Right cardiac atrium (tissue), 5 donors: ENCODE measurements around the gene CLMP. TPM values are rescaled to one million over a fixed set of nuclear protein-coding genes. Genes with fewer than 3 reads are reported as not detected.
"Not testable (repeated sequence)": the region's sequence is repeated elsewhere in the genome, so short reads cannot be mapped to it uniquely, and the experiment has no call there.

Source experiments
- ATAC-seq, 2 donors: fragments of 200-7000 bp; cut with Tn5 transposase; one replicate each; pipeline versions ENCODE4 v1.8.0 to v1.9.1; 2020; ENCODE audit warnings: moderate library complexity in 2 of 2, mild to moderate bottlenecking in 1 of 2
- DNase-seq, 3 donors: peaks; one replicate each; pipeline ENCODE4 v3.0.0-alpha.2; 2020
- H3K27ac ChIP-seq: one replicate; pipeline ENCODE4 v1.5.1; 2013; ENCODE audit warnings: mild to moderate bottlenecking, low read length, control low read depth, moderate library complexity
- H3K27me3 ChIP-seq: one replicate; pipeline ENCODE4 v1.6.1; 2013; ENCODE audit not compliant: control insufficient read depth, insufficient read depth
- H3K4me1 ChIP-seq: one replicate; pipeline ENCODE4 v1.6.1; 2013; ENCODE audit warnings: low read length; ENCODE audit not compliant: control insufficient read depth, insufficient read depth
- H3K4me3 ChIP-seq: one replicate; pipeline ENCODE4 v1.5.1; 2013; ENCODE audit warnings: low read length, control low read depth
- H3K9me3 ChIP-seq: one replicate; pipeline ENCODE4 v1.6.1; 2013; ENCODE audit warnings: low read length; ENCODE audit not compliant: control insufficient read depth
- WGBS: extraction: QIAGEN DNeasy Blood & Tissue Kit; methylation state at CpG from one replicate; pipeline ENCODE4 v1.1.7; 2013; 5-methylcytosine and 5-hydroxymethylcytosine counted together
- intact Hi-C, 4 donors: fragments of 100-400 bp; cut with DNase I; formaldehyde crosslinking; loops; one replicate each; pipeline versions ENCODE4 v1.11.0 to v1.14.0; 2022 to 2023
- polyA plus RNA-seq: library from polyadenylated mRNA; stranded (reverse); fragments of 200-250 nt; gene quantifications from one replicate; pipeline ENCODE4 v1.2.3, GENCODE V29; 2013
- total RNA-seq, 4 donors: library from RNA; stranded (reverse); fragmentation: NEBNext Ultra II Directional; extraction: Animal tissue kit (Norgen Biotek cat#: 25700); gene quantifications; one replicate each; pipeline ENCODE4 v1.2.1, GENCODE V29; 2021
- donor health status: healthy with polysubstance abuse.
- donor health status: DM: no; HTN: yes; CAD: no.
- donor health status: DM: no; HTN: no; CAD: no.
- donor health status: DM: no; HTN: yes; CAD: no; lungs with severe emphysema.
- donor health status: DM: yes; HTN: yes; CAD: no.

The CLMP gene
- total and polyA plus RNA-seq, 5 donors: 5.0 to 34.1 (median 18.9) TPM

DNA sequence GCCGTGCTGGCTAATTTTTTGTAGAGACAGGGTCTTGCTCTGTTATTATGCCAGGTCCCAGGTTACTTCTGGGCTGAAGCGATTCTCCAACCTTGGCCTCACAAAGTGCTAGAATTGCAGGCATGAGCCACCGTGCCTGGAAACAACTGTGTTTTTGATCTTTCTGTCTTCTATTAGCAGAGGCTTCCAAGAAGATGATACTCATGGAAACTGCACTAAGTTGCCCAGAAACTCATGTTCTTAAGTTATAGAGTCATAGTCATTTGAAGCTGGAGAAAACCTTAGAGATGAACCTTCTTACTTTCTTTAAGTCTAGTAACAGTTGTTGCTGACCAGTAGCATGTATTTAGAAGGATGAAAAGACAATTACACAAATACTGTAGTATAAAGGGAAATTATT is 96.1 kb downstream of the CLMP start:
- 95% methylated on average over 3 of the region's 3 CpGs for WGBS
- ATAC-seq (no peak), DNase-seq (no peak)
- H3K27ac ChIP-seq: no peak overlapping the region
- intact Hi-C loops: no loop called here
- H3K9me3 ChIP-seq: no peaks in the 10 kb centered on the region
- H3K4me3 ChIP-seq: no peak overlapping the region
- no peaks in the 10 kb centered on the region for H3K4me1 ChIP-seq
- H3K27me3 ChIP-seq: no peaks in the 10 kb centered on the region

DNA sequence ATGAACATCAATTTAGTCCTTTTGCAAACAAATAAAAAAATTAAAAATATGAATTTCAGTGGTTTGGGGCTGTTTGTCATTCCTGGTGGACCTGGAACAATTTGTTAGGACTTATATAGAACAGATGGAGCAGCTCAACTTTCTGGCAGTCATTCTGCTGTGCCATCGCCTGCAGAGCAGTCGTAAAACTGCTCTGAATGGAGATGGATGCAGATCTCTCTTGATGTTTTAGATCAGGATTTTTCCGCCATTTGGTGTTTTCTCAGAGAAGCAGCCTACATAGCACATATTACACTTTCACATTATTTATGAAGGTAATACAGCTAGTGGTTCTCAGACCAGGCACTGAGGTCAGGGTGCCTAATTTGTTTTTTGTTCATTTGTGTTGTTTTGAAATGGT is 101.3 kb downstream of the CLMP start:
- intact Hi-C loops: no loop called here
- no peak overlapping the region for H3K27ac ChIP-seq
- 86% methylated on average over 3 of the region's 3 CpGs for WGBS
- H3K4me3 ChIP-seq: no peak overlapping the region
- ATAC-seq: no peak
- no peaks in the 10 kb centered on the region for H3K27me3 ChIP-seq
- H3K9me3 ChIP-seq: no peaks in the 10 kb centered on the region
- H3K4me1 ChIP-seq: no peaks in the 10 kb centered on the region
- no peak for DNase-seq

DNA sequence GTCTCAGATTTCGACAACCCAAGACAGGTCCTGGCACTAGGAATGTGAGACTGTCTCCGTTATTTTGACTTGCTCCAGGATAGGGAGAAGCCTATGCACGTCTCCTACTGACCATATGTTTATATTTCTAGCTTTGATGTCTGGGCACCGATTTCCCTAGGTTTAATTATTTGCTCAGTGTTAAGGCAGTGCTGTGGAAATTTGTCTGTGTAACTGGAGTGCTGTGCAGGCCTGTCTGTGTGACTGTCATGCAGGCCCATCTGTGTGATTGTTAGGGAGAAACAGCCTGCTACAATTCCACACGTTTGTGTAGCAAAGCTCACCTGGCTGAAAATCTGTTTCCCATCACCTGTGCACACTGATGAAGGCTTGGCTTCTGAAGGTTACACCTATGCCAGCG is 103.5 kb downstream of the CLMP start:
- H3K4me3 ChIP-seq: no peak overlapping the region
- H3K4me1 ChIP-seq: no peaks in the 10 kb centered on the region
- H3K27ac ChIP-seq: no peak overlapping the region
- DNase-seq: no peak
- ATAC-seq: no peak
- intact Hi-C loops: no loop called here
- H3K27me3 ChIP-seq: no peaks in the 10 kb centered on the region
- H3K9me3 ChIP-seq: no peaks in the 10 kb centered on the region
- 76% methylated on average over 6 of the region's 6 CpGs for WGBS

DNA sequence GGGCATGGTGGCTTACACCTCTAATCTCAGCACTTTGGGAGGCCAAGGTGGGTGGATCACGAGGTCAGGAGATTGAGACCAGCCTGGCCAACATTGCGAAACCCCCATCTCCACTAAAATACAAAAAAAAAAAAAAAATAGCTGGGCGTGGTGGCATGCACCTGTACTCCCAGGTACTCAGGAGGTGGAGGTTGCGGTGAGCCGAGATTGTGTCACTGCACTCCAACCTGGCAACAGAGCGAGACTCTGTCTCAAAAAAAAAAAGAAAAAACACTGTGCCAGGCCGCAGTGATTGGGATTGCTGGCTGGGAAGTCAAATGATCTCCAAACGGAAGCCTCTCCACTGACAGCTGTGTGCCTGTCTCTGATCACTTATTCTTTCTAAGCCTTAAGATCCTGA is 104.9 kb downstream of the CLMP start:
- ATAC-seq, H3K27ac ChIP-seq, H3K9me3 ChIP-seq, H3K4me3 ChIP-seq, H3K4me1 ChIP-seq, DNase-seq, H3K27me3 ChIP-seq, intact Hi-C loops: not testable (repeated sequence)
- WGBS: 94% methylated on average over 8 of the region's 8 CpGs

DNA sequence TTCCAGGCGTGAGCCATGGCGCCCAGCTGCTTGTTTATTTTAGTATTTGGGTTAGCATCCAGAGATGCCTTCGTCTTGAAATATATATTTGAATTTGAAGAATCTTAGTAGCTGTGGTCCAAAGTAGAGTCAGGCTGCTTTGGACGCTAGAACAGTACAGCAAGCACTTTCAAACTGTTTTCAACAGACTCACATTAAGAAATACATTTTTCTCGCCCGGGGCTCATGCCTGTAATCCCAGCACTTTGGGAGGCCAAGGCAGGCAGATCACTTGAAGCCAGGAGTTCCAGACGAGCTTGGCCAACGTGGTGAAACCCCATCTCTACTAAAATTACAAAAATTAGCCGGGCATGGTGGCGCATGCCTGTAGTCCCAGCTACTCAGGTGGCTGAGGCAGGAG is 106.2 kb downstream of the CLMP start:
- H3K4me3 ChIP-seq, H3K9me3 ChIP-seq, H3K27ac ChIP-seq, H3K27me3 ChIP-seq, intact Hi-C loops, H3K4me1 ChIP-seq, ATAC-seq, DNase-seq: not testable (repeated sequence)
- 92% methylated on average over 10 of the region's 10 CpGs for WGBS

DNA sequence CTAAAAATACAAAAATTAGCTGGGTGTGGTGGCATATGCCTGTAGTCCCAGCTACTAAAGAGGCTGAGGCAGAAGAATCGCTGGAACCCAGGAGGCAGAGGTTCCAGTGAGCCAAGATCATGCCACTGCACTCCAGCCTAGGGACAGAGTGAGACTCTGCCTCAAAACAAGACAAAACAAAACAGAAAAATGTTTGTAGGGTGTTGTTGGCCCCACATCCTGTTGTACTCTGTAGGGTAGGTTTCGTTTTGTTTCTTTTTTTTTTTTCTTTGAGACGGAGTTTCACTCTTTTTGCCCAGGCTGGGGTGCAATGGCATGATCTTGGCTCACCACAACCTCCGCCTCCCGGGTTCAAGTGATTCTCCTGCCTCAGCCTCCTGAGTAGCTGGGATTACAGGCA is 107.4 kb downstream of the CLMP start:
- H3K9me3 ChIP-seq, H3K4me1 ChIP-seq, H3K27me3 ChIP-seq, H3K4me3 ChIP-seq, H3K27ac ChIP-seq, ATAC-seq, intact Hi-C loops, DNase-seq: not testable (repeated sequence)
- 81% methylated on average over 5 of the region's 5 CpGs for WGBS

DNA sequence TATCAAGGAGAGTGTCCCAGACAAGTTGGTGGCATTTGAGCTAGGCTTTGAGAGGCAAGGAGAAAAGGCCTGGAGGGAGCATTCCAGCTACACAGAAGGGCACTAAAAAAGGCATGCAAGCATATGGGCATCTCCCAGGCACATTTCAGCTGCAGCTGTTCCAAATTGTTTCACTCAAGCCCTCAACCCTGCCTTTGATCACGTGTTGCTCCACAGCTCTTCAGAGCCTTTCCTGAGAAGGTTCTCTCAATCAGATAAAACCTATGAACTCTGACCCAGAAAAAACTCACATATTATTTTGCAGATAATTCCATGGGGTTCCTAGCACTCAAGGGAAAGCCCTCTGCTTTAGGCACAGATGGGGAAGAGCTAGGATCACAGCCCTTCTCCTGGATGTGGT is 108.7 kb downstream of the CLMP start:
- Histone ChIP-seq H3K4me1 (peaks cover 4% of the 10 kb centered on the region), H3K4me3 (no peak overlapping the region), H3K27me3 (no peaks in the 10 kb centered on the region), H3K27ac (no peak overlapping the region), H3K9me3 (no peaks in the 10 kb centered on the region)
- no peak for ATAC-seq
- 74% methylated on average over 1 of the region's 1 CpG for WGBS
- no peak for DNase-seq
- intact Hi-C loops: no loop called here

DNA sequence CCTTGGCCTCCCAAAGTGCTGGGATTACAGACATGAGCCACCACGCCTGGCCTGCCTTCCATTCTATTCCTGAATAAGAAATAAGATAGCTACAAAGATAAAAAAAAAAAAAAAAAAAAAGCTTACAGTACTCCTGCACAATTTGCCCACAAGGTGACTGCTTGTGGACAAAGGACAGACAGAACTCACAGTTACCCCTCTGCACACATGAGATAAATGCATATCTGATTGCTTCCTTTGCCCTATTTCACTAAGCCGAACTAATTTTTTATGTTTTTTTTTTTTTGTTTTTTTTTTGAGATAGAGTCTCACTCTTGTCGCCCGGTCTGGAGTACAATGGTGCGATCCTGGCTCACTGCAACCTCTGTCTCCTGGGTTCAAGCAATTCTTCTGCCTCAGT is 109.6 kb downstream of the CLMP start:
- H3K9me3 ChIP-seq: no peaks in the 10 kb centered on the region
- intact Hi-C loops: no loop called here
- H3K4me1 ChIP-seq: peaks cover 4% of the 10 kb centered on the region
- DNase-seq (no peak), ATAC-seq (no peak)
- H3K4me3 ChIP-seq: no peak overlapping the region
- H3K27ac ChIP-seq: no peak overlapping the region
- 97% methylated on average over 5 of the region's 5 CpGs for WGBS
- no peaks in the 10 kb centered on the region for H3K27me3 ChIP-seq

DNA sequence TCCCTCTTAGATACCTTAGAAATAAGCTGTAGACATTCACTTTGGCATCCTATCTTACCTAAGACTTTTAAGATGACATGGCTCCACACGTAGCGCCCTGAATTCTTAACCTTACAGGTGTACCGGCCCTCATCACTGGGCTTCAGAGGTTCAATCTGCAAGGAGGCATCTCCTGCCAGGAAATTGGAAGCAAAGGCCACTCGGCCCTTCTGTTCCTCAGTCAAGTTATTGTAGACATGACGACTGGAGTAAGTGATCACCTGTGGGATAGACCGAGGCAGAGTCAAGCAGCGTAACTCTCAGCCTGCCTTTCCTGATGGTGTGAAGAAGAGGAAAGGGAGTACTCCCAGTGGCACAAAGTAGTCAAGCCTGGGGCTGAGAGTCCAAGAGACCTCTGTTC is 110.6 kb downstream of the CLMP start:
- ATAC-seq (no peak), DNase-seq (no peak)
- Histone ChIP-seq H3K27ac (no peak overlapping the region), H3K9me3 (no peaks in the 10 kb centered on the region), H3K4me1 (peaks cover 4% of the 10 kb centered on the region), H3K4me3 (no peak overlapping the region), H3K27me3 (no peaks in the 10 kb centered on the region)
- WGBS: 97% methylated on average over 7 of the region's 7 CpGs
- intact Hi-C loops: no loop called here

DNA sequence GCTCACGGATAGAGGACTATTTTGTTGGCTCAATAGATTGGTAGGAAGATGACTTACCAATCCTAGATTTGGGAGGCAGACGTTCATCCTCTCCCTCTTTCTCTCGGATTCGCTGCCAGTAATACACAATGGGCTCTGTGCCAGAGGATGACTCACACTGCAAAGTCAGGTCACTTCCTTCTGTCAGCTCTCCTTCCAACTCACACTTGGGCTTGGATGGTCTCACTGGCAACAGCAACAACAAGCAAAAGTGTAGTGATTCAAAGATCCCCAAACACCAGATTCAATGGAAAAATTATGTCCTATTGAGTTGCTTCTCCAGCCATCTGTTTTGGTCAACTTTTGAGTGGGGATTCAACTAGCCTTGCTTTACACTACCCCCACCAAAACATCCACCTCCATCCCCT is 111.4 kb downstream of the CLMP start:
- Histone ChIP-seq H3K27me3 (no peaks in the 10 kb centered on the region), H3K4me3 (no peak overlapping the region), H3K27ac (no peak overlapping the region), H3K9me3 (no peaks in the 10 kb centered on the region), H3K4me1 (peaks cover 4% of the 10 kb centered on the region)
- intact Hi-C loops: no loop called here
- DNase-seq (peak; percentile 81 to 86 (median 84)), ATAC-seq (peak; percentile 82 to 91)
- WGBS: 2% methylated on average over 4 of the region's 4 CpGs

DNA sequence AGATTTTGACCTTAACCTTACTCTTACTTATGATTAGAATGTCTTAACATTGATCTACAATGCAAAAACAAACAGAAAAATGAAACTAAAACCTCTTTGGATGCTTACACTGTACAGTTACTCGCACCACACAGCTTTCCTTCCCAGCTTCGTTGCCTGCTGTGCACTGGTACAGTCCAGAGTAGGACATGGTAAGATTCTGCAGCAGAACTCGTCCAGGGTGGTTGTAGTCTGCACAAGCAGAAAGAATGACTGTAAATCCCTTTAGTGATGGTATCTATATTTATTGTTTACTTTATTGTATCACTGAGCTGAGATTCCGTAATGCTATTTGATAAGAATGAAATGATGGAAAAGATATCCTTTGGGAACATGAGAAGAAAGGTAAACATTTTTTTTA is 112.1 kb downstream of the CLMP start:
- H3K27me3 ChIP-seq: no peaks in the 10 kb centered on the region
- 56% methylated on average over 4 of the region's 4 CpGs for WGBS
- H3K4me1 ChIP-seq: peaks cover 4% of the 10 kb centered on the region
- intact Hi-C loops: no loop called here
- no peak overlapping the region for H3K4me3 ChIP-seq
- ATAC-seq (peak; percentile 35 to 76), DNase-seq (no peak)
- no peak overlapping the region for H3K27ac ChIP-seq
- H3K9me3 ChIP-seq: no peaks in the 10 kb centered on the region

DNA sequence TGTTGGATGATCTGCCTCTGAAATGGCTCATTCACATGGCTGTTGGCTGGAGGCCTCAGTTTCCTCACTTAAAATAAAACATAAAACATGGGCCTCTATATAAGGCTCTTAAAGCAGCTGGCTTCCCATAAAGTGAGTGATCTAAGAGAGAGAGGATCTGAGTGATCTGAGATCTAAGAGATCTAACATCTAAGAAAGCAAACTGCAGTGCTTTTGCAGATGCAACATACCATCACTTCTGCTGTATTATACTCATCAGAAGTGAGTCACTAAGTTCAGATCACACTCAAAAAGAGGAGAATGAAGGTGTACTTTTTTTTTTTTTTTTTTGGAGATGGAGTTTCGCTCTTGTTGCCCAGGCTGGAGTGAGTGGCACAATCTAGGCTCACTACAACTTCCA is 115.0 kb downstream of the CLMP start:
- 96% methylated on average over 1 of the region's 1 CpG for WGBS
- Histone ChIP-seq H3K27me3 (no peaks in the 10 kb centered on the region), H3K4me1 (peaks cover 4% of the 10 kb centered on the region), H3K4me3 (no peak overlapping the region), H3K27ac (no peak overlapping the region), H3K9me3 (no peaks in the 10 kb centered on the region)
- intact Hi-C loops: no loop called here
- DNase-seq: no peak
- ATAC-seq: no peak
